HPDE6-E6E7 (cell line): Measurements from ENCODE around the gene DOCK4.

Experiments
- DNase-seq: peaks from one replicate; pipeline ENCODE4 v3.0.0; 2011; ENCODE audit warnings: missing footprints; ENCODE audit errors: extremely low spot score

DOCK4 gene

GRCh38 chr7:111734954-111735660 lies 471.1 kb downstream of the DOCK4 start:
- no peak for DNase-seq

GRCh38 chr7:111732923-111733322 lies 473.3 kb downstream of the DOCK4 start:
- no peak for DNase-seq

- DNase-seq = no peak
Measured at GRCh38 chr7:111730476-111731300, 475.5 kb downstream of the DOCK4 start.

GRCh38 chr7:111730057-111730456 lies 476.1 kb downstream of the DOCK4 start:
- no peak for DNase-seq

GRCh38 chr7:111729483-111729882 lies 476.7 kb downstream of the DOCK4 start:
- DNase-seq = no peak

- no peak for DNase-seq
Measured at GRCh38 chr7:111728635-111728995, 477.6 kb downstream of the DOCK4 start.

GRCh38 chr7:111727905-111728634 lies 478.1 kb downstream of the DOCK4 start:
- no peak for DNase-seq

GRCh38 chr7:111718886-111719285 lies 487.3 kb downstream of the DOCK4 start:
- DNase-seq = no peak

- DNase-seq = no peak
Measured at GRCh38 chr7:111711426-111712065, 494.7 kb downstream of the DOCK4 start.

GRCh38 chr7:111710839-111711380 lies 495.3 kb downstream of the DOCK4 start:
- no peak for DNase-seq

- no peak for DNase-seq
Measured at GRCh38 chr7:111708072-111708471, 498.1 kb downstream of the DOCK4 start.

GRCh38 chr7:111705807-111706206 lies 500.4 kb downstream of the DOCK4 start:
- DNase-seq = no peak

- DNase-seq = no peak
Measured at GRCh38 chr7:111697771-111698170, 508.4 kb downstream of the DOCK4 start.

GRCh38 chr7:111694376-111694775 lies 511.8 kb downstream of the DOCK4 start:
- DNase-seq = no peak

- no peak for DNase-seq
Measured at GRCh38 chr7:111690364-111691111, 515.7 kb downstream of the DOCK4 start.

- DNase-seq = no peak
Measured at GRCh38 chr7:111685349-111685748, 520.9 kb downstream of the DOCK4 start.

GRCh38 chr7:111682588-111683340 lies 523.4 kb downstream of the DOCK4 start:
- no peak for DNase-seq

- no peak for DNase-seq
Measured at GRCh38 chr7:111681242-111681641, 525.0 kb downstream of the DOCK4 start.

GRCh38 chr7:111678986-111679385 lies 527.2 kb downstream of the DOCK4 start:
- DNase-seq = no peak

- no peak for DNase-seq
Measured at GRCh38 chr7:111678281-111678680, 527.9 kb downstream of the DOCK4 start.
